UCSD-AML1 (cell line): ENCODE data around the gene NASP.

ENCODE experiments used
- DNase-seq: peaks from one replicate; lab custom pipeline; 2025; ENCODE audit not compliant: unreplicated experiment; lab: John Stamatoyannopoulos, UW

The NASP gene

DNA sequence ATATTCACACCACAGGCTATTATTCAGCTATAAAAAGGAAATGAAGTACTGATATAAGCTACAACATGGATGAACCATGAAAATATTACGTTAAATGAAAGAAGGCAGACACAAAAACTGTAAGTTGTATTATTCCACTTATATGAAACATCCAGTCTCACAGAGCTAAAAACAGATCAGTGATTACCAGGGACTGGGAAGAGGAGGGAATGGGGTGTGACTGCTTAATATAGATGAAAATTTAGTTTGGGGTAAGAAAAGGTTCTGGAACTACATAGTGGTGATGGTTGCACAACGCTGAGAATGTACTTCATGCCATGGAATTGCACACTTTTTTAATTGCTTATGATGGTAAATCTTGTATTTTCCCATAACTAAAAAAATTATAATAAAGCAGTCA is 83.0 kb downstream of the NASP start:
- no peak for DNase-seq

DNA sequence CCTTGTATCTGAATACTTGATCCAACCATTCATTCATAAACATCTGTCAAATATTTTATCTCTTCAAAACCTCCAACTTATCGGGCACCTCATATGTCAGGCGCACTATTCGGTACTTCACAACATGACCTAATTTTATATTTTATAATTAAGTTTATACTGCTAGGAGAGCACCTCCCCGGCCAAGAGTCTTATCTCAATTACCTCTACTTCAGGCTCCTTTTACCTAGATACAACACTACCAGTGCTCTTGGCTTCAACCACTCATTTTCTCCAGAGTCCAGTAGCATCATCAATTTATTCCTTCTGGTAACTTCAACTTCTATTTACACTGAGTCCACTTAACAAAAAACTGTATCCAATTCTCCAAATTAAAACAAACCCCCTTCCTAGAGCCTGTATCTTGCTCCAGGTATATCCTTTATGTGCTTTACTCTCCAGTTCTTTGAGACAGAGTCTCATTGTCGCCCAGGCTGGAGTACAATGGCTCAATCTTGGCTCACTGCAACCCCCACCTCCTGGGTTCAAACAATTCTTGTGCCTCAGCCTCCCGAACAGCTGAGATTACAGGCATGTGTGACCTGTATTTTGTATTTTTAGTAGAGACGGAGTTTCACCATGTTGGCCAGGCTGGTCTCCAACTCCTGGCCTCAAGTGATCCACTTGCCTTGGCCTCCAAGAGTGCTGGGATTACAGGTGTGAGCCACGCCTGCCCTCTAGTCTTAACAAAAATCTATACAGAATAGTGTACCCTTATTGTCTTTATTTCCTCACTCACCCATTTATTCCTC is 83.7 kb downstream of the NASP start:
- no peak for DNase-seq
